GM20431 (cell line): Measurements from ENCODE around the gene SELE.

Experiments
- in situ Hi-C: fragments of 300-500 bp; cut with MseI, MboI; formaldehyde crosslinking; loops from one replicate; pipeline ENCODE4 v1.15.0; 2020; ENCODE audit warnings: low sequenced_read_pairs; ENCODE audit not compliant: unreplicated experiment

SELE gene

GRCh38 chr1:169733924-169734323 is at the start of gene SELE:
Gene SELE (minus strand): TSS chr1:169734079. CDS start chr1:169733612, 467 bp downstream.
- in situ Hi-C loops, result no loop called here

GRCh38 chr1:169782596-169782995 is 48.7 kb upstream of the SELE start:
- in situ Hi-C loops, result no loop called here

GRCh38 chr1:169779970-169780369 is 46.1 kb upstream of the SELE start:
- in situ Hi-C loops, result no loop called here

- in situ Hi-C loops, result no loop called here
Measured at GRCh38 chr1:169779150-169779549, 45.3 kb upstream of the SELE start.

- in situ Hi-C loops, result no loop called here
Measured at GRCh38 chr1:169776440-169776839, 42.6 kb upstream of the SELE start.

- in situ Hi-C loops, result no loop called here
Measured at GRCh38 chr1:169768161-169768560, 34.3 kb upstream of the SELE start.

- in situ Hi-C loops, result no loop called here
Measured at GRCh38 chr1:169765580-169766331, 31.9 kb upstream of the SELE start.

GRCh38 chr1:169764919-169765318 is 31.0 kb upstream of the SELE start:
- in situ Hi-C loops, result no loop called here

- in situ Hi-C loops, result no loop called here
Measured at GRCh38 chr1:169762699-169763098, 28.8 kb upstream of the SELE start.

- in situ Hi-C loops, result no loop called here
Measured at GRCh38 chr1:169759038-169759437, 25.2 kb upstream of the SELE start.

- in situ Hi-C loops, result no loop called here
Measured at GRCh38 chr1:169753549-169753948, 19.7 kb upstream of the SELE start.

GRCh38 chr1:169750041-169750440 is 16.2 kb upstream of the SELE start:
- in situ Hi-C loops, result no loop called here

- in situ Hi-C loops, result no loop called here
Measured at GRCh38 chr1:169746550-169746949, 12.7 kb upstream of the SELE start.

- in situ Hi-C loops, result no loop called here
Measured at GRCh38 chr1:169745015-169745861, 11.4 kb upstream of the SELE start.

- in situ Hi-C loops, result no loop called here
Measured at GRCh38 chr1:169741666-169742394, 8.0 kb upstream of the SELE start.

GRCh38 chr1:169739980-169740379 is 6.1 kb upstream of the SELE start:
- in situ Hi-C loops, result no loop called here

- in situ Hi-C loops, result no loop called here
Measured at GRCh38 chr1:169731446-169731845, 2.4 kb downstream of the SELE start.

- in situ Hi-C loops, result no loop called here
Measured at GRCh38 chr1:169729991-169730390, 3.9 kb downstream of the SELE start.

- in situ Hi-C loops, result no loop called here
Measured at GRCh38 chr1:169727307-169727706, 6.6 kb downstream of the SELE start.

GRCh38 chr1:169726851-169727250 is 7.0 kb downstream of the SELE start:
- in situ Hi-C loops, result no loop called here

GRCh38 chr1:169725930-169726329 is 7.9 kb downstream of the SELE start:
- in situ Hi-C loops, result no loop called here
